Sigmoid colon (tissue), 4 donors: Measurements from ENCODE around the gene ADH5.
"Not testable (repeated sequence)": the region's sequence is repeated elsewhere in the genome, so short reads cannot be mapped to it uniquely, and the experiment has no call there.

ENCODE experiments used
- CTCF ChIP-seq, 4 experiments: fragments of 450-650 bp in 3 of 4; fragments of 200-600 bp in 1 of 4; IDR thresholded peaks; one replicate each; pipeline ENCODE4 v1.5.1; 2016 to 2019; ENCODE audit warnings: antibody characterized with exemption in 4 of 4, mild to moderate bottlenecking in 3 of 4, moderate library complexity in 2 of 4
- EP300 ChIP-seq, 4 donors: sonication (generic); formaldehyde crosslinking; IDR thresholded peaks; one replicate each; pipeline ENCODE4 v1.6.1; 2017; ENCODE audit warnings: antibody characterized with exemption in 4 of 4
- POLR2A ChIP-seq, 2 donors: fragments of 450-650 bp; IDR thresholded peaks; one replicate each; pipeline ENCODE4 v1.6.1; 2016; ENCODE audit warnings: antibody characterized with exemption in 2 of 2, mild to moderate bottlenecking in 2 of 2, moderate library complexity in 2 of 2
- POLR2AphosphoS5 ChIP-seq, 4 donors: sonication (generic); formaldehyde crosslinking; IDR thresholded peaks; one replicate each; pipeline ENCODE4 v1.6.1; 2017; ENCODE audit warnings: antibody characterized with exemption in 4 of 4

GRCh38 chr4:99109286-99109685 lies 20.7 kb upstream of the ADH5 start:
- TF ChIP-seq POLR2A, EP300, CTCF, POLR2AphosphoS5 (IDR thresholded peaks at IDR 0.05): not testable (repeated sequence)
